DND-41 (cell line): ENCODE results near the gene IGF2.
"Not testable (repeated sequence)": the region's sequence is repeated elsewhere in the genome, so short reads cannot be mapped to it uniquely, and the experiment has no call there.

ENCODE experiments used
- ATAC-seq: fragments of 200-7000 bp; cut with Tn5 transposase; 3 replicates; pipeline ENCODE4 v1.9.1; 2021; ENCODE audit warnings: low read depth; ENCODE audit not compliant: insufficient read depth
- DNase-seq: peaks from one replicate; pipeline ENCODE4 v3.0.0-alpha.2; 2020
- H2AFZ ChIP-seq: 2 replicates; pipeline ENCODE4 v1.6.0; 2012; ENCODE audit warnings: low read depth, low read length
- H3K27ac ChIP-seq: 2 replicates; pipeline ENCODE4 v1.5.1; 2012; ENCODE audit warnings: low read length, inconsistent platforms
- H3K27me3 ChIP-seq: fragments of 200-600 bp; sonication (generic); 2 replicates; pipeline ENCODE4 v1.6.0; 2012; ENCODE audit warnings: low read length, mild to moderate bottlenecking, inconsistent platforms; ENCODE audit not compliant: insufficient read depth, poor library complexity
- H3K36me3 ChIP-seq: 2 replicates; pipeline ENCODE4 v1.5.1; 2012; ENCODE audit warnings: low read length, inconsistent platforms; ENCODE audit not compliant: insufficient read depth
- H3K4me1 ChIP-seq: 2 replicates; pipeline ENCODE4 v1.5.1; 2012; ENCODE audit warnings: mild to moderate bottlenecking, low read length; ENCODE audit not compliant: insufficient read depth
- H3K4me2 ChIP-seq: 2 replicates; pipeline ENCODE4 v1.6.0; 2012; ENCODE audit warnings: mild to moderate bottlenecking, moderate library complexity, low read length, inconsistent platforms; ENCODE audit not compliant: insufficient read depth
- H3K4me3 ChIP-seq, 2 experiments: fragments of 200-600 bp in 1 of 2; shearing (Covaris generic) in 1 of 2; 2 replicates each; pipeline ENCODE4 v1.5.1; 2012 to 2016; ENCODE audit warnings: inconsistent platforms in 2 of 2, low read length in 2 of 2, mild to moderate bottlenecking in 2 of 2, low read depth in 1 of 2, moderate library complexity in 1 of 2
- H3K79me2 ChIP-seq: 2 replicates; pipeline ENCODE4 v1.6.0; 2012; ENCODE audit warnings: low read length, inconsistent platforms; ENCODE audit not compliant: insufficient read depth
- H3K9ac ChIP-seq: 2 replicates; pipeline ENCODE4 v1.6.0; 2012; ENCODE audit warnings: low read depth, mild to moderate bottlenecking, inconsistent platforms, low read length, moderate library complexity
- H3K9me3 ChIP-seq: 2 replicates; pipeline ENCODE4 v1.5.1; 2012; ENCODE audit warnings: low read length, moderate library complexity, mild to moderate bottlenecking, inconsistent platforms; ENCODE audit not compliant: insufficient read depth, severe bottlenecking
- H4K20me1 ChIP-seq: 2 replicates; pipeline ENCODE4 v1.6.0; 2012; ENCODE audit warnings: low read length; ENCODE audit not compliant: insufficient read depth
- CTCF ChIP-seq: IDR thresholded peaks from 2 replicates; pipeline ENCODE4 v1.5.1; 2012; ENCODE audit warnings: borderline replicate concordance, low read length, moderate library complexity, mild to moderate bottlenecking; ENCODE audit not compliant: poor library complexity, severe bottlenecking; ENCODE audit errors: extremely low read depth
- EZH2 ChIP-seq: IDR thresholded peaks from 3 replicates; pipeline ENCODE4 v1.6.1; 2012; ENCODE audit warnings: borderline replicate concordance, low read depth, mild to moderate bottlenecking, moderate library complexity, low read length, inconsistent platforms; ENCODE audit not compliant: severe bottlenecking

Gene IGF2

GRCh38 chr11:2178906-2179494, 39.8 kb upstream of the IGF2 start:
- Histone ChIP-seq H4K20me1 (no peaks in the 10 kb centered on the region; the same call in 1 of the 2 replicates), H2AFZ (no peak overlapping the region), H3K4me1 (peaks cover 12% of the 10 kb centered on the region), H3K4me3 (no peak overlapping the region), H3K27ac (no peak overlapping the region), H3K36me3 (no peaks in the 10 kb centered on the region), H3K9ac (no peak overlapping the region), H3K4me2 (no peak overlapping the region), H3K9me3 (no peaks in the 10 kb centered on the region), H3K79me2 (no peaks in the 10 kb centered on the region), H3K27me3 (no peaks in the 10 kb centered on the region)
- TF ChIP-seq EZH2: no peak
- no peak for TF ChIP-seq CTCF
- no peak for DNase-seq
- ATAC-seq: no peak

- H3K27me3 ChIP-seq, H3K4me2 ChIP-seq, H3K36me3 ChIP-seq, H3K9me3 ChIP-seq, H3K79me2 ChIP-seq, DNase-seq, H4K20me1 ChIP-seq, H3K27ac ChIP-seq, ATAC-seq, H3K4me1 ChIP-seq, H3K9ac ChIP-seq, H2AFZ ChIP-seq, H3K4me3 ChIP-seq: not testable (repeated sequence)
Measured at GRCh38 chr11:2178055-2178773, 39.0 kb upstream of the IGF2 start.

GRCh38 chr11:2177076-2177475, 37.9 kb upstream of the IGF2 start:
- no peak for DNase-seq
- H4K20me1 ChIP-seq: no peaks in the 10 kb centered on the region; the same call in 1 of the 2 replicates
- no peak overlapping the region for H3K9ac ChIP-seq
- TF ChIP-seq EZH2 (no peak), CTCF (no peak)
- no peaks in the 10 kb centered on the region for H3K27me3 ChIP-seq
- H3K4me2 ChIP-seq: no peak overlapping the region
- H3K4me1 ChIP-seq: no peaks in the 10 kb centered on the region
- H3K4me3 ChIP-seq: no peak overlapping the region
- no peak for ATAC-seq
- no peak overlapping the region for H2AFZ ChIP-seq
- H3K36me3 ChIP-seq: no peaks in the 10 kb centered on the region
- no peaks in the 10 kb centered on the region for H3K79me2 ChIP-seq
- H3K27ac ChIP-seq: no peak overlapping the region
- no peaks in the 10 kb centered on the region for H3K9me3 ChIP-seq

- TF ChIP-seq EZH2 (no peak), CTCF (no peak)
- no peak overlapping the region for H3K27ac ChIP-seq
- no peak overlapping the region for H2AFZ ChIP-seq
- H3K4me3 ChIP-seq: no peak overlapping the region
- H3K79me2 ChIP-seq: no peaks in the 10 kb centered on the region
- no peaks in the 10 kb centered on the region for H3K9me3 ChIP-seq
- no peaks in the 10 kb centered on the region; the same call in 1 of the 2 replicates for H4K20me1 ChIP-seq
- H3K4me1 ChIP-seq: no peaks in the 10 kb centered on the region
- DNase-seq (no peak), ATAC-seq (no peak)
- no peak overlapping the region for H3K9ac ChIP-seq
- H3K27me3 ChIP-seq: no peaks in the 10 kb centered on the region
- H3K36me3 ChIP-seq: no peaks in the 10 kb centered on the region
- H3K4me2 ChIP-seq: no peak overlapping the region
Measured at GRCh38 chr11:2176389-2176900, 37.3 kb upstream of the IGF2 start.
